GM10266 (cell line): Measurements from ENCODE around the gene DOK7.

Experiments used
- DNase-seq: peaks from one replicate; pipeline ENCODE4 v3.0.0; 2012; ENCODE audit errors: extremely low spot score
- CTCF ChIP-seq: IDR thresholded peaks from 2 replicates; pipeline ENCODE4 v1.5.1; 2012; ENCODE audit warnings: mild to moderate bottlenecking, low read depth; ENCODE audit not compliant: control insufficient read depth, insufficient read depth; ENCODE audit errors: missing control alignments

Gene DOK7

GRCh38 chr4:3494462-3494871 lies 31.4 kb downstream of the DOK7 start:
- TF ChIP-seq CTCF, result no peak
- DNase-seq, result no peak

- DNase-seq, result no peak
Observed at GRCh38 chr4:3495204-3495975, 32.3 kb downstream of the DOK7 start.

GRCh38 chr4:3496021-3496420 lies 32.9 kb downstream of the DOK7 start:
- DNase-seq, result no peak
- no peak for TF ChIP-seq CTCF

More at GRCh38 chr4:3495204-3495975, 32.3 kb downstream of the DOK7 start:
- TF ChIP-seq CTCF, result no peak

GRCh38 chr4:3497095-3497494 lies 34.0 kb downstream of the DOK7 start:
- no peak for DNase-seq
- TF ChIP-seq CTCF, result no peak

GRCh38 chr4:3497523-3498389 lies 34.6 kb downstream of the DOK7 start:
- no peak for DNase-seq
- no peak for TF ChIP-seq CTCF

GRCh38 chr4:3498407-3498806 lies 35.3 kb downstream of the DOK7 start:
- no peak for DNase-seq
- no peak for TF ChIP-seq CTCF
